Ovary (tissue), 9 donors: ENCODE results near the gene EGF. TPM values are rescaled to one million over a fixed set of nuclear protein-coding genes. Genes with fewer than 3 reads are reported as not detected.

Source experiments
- DNase-seq, 5 donors: peaks; one replicate each; pipeline ENCODE4 v3.0.0-alpha.2; 2019 to 2020
- H3K27ac ChIP-seq, 2 donors: fragments of 200-600 bp; one replicate each; pipeline versions ENCODE4 v1.5.1 to v1.8.0; 2019 to 2022
- H3K27me3 ChIP-seq: fragments of 200-600 bp; one replicate; pipeline ENCODE4 v1.8.0; 2022
- H3K36me3 ChIP-seq: fragments of 200-600 bp; sonication (generic); one replicate; pipeline ENCODE4 v1.5.1; 2019
- H3K4me1 ChIP-seq: one replicate; pipeline ENCODE4 v1.8.1; 2013; ENCODE audit warnings: mild to moderate bottlenecking, moderate library complexity; ENCODE audit not compliant: insufficient read depth
- H3K4me3 ChIP-seq: fragments of 200-600 bp; sonication (generic); one replicate; pipeline ENCODE4 v1.5.1; 2017
- H3K9me3 ChIP-seq, 2 donors: fragments of 200-600 bp in 1 of 2; sonication (generic) in 1 of 2; one replicate each; pipeline versions ENCODE4 v1.5.1 to v1.8.1; 2013 to 2019; ENCODE audit warnings: mild to moderate bottlenecking in 1 of 2, moderate library complexity in 1 of 2
- CTCF ChIP-seq, 3 donors: fragments of 450-650 bp in 2 of 3; fragments of 200-600 bp in 1 of 3; IDR thresholded peaks; one replicate each; pipeline versions ENCODE4 v1.5.1 to v1.8.0; 2016 to 2022; ENCODE audit warnings: antibody characterized with exemption in 3 of 3, mild to moderate bottlenecking in 1 of 3
- EP300 ChIP-seq: sonication (generic); formaldehyde crosslinking; IDR thresholded peaks from one replicate; pipeline ENCODE4 v1.6.1; 2017; ENCODE audit warnings: antibody characterized with exemption
- POLR2A ChIP-seq: fragments of 450-650 bp; IDR thresholded peaks from one replicate; pipeline ENCODE4 v1.6.1; 2017; ENCODE audit warnings: antibody characterized with exemption, mild to moderate bottlenecking, moderate library complexity
- WGBS, 3 donors: extraction: QIAGEN DNeasy Blood & Tissue Kit in 1 of 3; methylation state at CpG; one replicate each; pipeline versions ENCODE4 v1.1.5 to v1.1.7; 2013 to 2017; 5-methylcytosine and 5-hydroxymethylcytosine counted together
- intact Hi-C, 4 donors: fragments of 100-400 bp; cut with DNase I; formaldehyde crosslinking; loops; one replicate each; pipeline versions ENCODE4 v1.11.0 to v1.15.1; 2022 to 2023
- polyA plus RNA-seq, 2 donors: library from polyadenylated mRNA; stranded (reverse); fragments of 200-250 nt in 1 of 2; fragments of 350-450 nt in 1 of 2; fragmentation: Illumina TruSeq in 1 of 2; extraction: RNeasy Lipid Tissue Mini Kit (QIAGEN cat#74804) in 1 of 2; gene quantifications; one replicate each; pipeline ENCODE4 v1.2.3, GENCODE V29; 2013 to 2014
- total RNA-seq, 7 donors: library from RNA; depleted of rRNA in 2 of 7; stranded (reverse); fragments of >200 nt in 2 of 7; fragmentation: NEBNext Ultra II Directional in 3 of 7; extraction: Animal tissue kit (Norgen Biotek cat#: 25700) in 3 of 7; gene quantifications; one replicate each; pipeline versions ENCODE4 v1.1.0 to v1.2.4, GENCODE V29; 2016 to 2023
- donor health status: DM: no; HTN: no; CAD: no; lungs with moderate emphysema.
- donor health status: DM: no; HTN: no; CAD: no.
- donor health status: Bipolar disorder and iron deficiency.
- donor health status: DM: yes; HTN: yes; CAD: no.
- donor health status: DM: no; HTN: no; CAD: no.
- donor health status: DM: yes; HTN: yes; CAD: no.

EGF gene
- total and polyA plus RNA-seq, 9 donors, result 0.12 to 0.87 (median 0.30) TPM; not detected in 4

DNA sequence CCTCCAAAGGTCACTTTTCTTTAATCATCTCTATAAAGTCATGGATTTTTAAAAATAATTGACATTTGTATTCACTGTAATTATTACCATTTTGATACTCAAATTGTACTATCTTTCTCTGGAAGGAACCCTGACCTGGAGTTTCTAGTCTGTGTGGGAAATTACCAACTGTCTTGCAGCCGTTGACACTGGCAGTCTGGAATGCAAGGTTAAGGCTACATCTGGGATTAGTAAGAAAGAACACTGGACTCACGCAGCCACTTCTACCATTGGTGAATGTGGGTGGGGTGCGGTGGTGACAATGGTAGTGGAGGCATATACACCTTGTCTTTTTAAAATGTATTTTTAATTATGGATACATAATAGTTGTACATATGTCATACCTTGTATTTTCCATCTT, 40.9 kb downstream of the EGF start:
- TF ChIP-seq POLR2A, result no peak
- no peak for TF ChIP-seq CTCF (IDR thresholded peaks at IDR 0.05)
- no peak for TF ChIP-seq EP300
- H3K27ac ChIP-seq, result no peak overlapping the region
- no peak overlapping the region for H3K4me3 ChIP-seq
- no peaks in the 10 kb centered on the region for H3K4me1 ChIP-seq
- H3K27me3 ChIP-seq, result no peaks in the 10 kb centered on the region
- 71 to 73% (median 71%) methylated on average over 3 of the region's 3 CpGs for WGBS, 3 donors
- no peaks in the 10 kb centered on the region for H3K36me3 ChIP-seq
- no peaks in the 10 kb centered on the region for H3K9me3 ChIP-seq
- no peak for DNase-seq
- intact Hi-C loops, result no loop called here

DNA sequence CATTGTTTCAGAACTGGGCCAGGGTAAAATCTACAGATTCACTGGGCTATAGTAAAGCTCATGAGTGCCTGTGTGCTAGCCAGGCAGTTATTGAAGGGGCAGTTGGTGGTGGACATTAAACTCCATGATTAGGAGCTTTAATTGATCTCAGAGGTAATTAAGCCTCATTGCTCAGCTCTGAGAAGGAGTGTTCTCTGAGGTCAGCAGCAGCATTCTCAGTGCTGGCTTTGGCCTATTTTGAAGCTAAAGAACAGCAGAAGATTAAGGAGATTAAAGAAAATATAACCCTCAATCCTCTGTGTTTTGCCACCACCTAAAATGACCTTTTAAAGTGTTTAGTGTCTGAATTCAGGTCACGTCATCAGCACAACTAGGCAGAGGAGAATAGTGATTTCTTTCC, 42.5 kb downstream of the EGF start:
- no peaks in the 10 kb centered on the region for H3K27me3 ChIP-seq
- TF ChIP-seq POLR2A (no peak), EP300 (no peak), CTCF (IDR thresholded peaks at IDR 0.05) (no peak)
- 92 to 100% (median 94%) methylated on average over 1 of the region's 1 CpG for WGBS, 3 donors
- intact Hi-C loops, result no loop called here
- no peak overlapping the region for H3K4me3 ChIP-seq
- no peaks in the 10 kb centered on the region for H3K36me3 ChIP-seq
- H3K4me1 ChIP-seq, result no peaks in the 10 kb centered on the region
- DNase-seq, result no peak
- no peaks in the 10 kb centered on the region for H3K9me3 ChIP-seq
- no peak overlapping the region for H3K27ac ChIP-seq

DNA sequence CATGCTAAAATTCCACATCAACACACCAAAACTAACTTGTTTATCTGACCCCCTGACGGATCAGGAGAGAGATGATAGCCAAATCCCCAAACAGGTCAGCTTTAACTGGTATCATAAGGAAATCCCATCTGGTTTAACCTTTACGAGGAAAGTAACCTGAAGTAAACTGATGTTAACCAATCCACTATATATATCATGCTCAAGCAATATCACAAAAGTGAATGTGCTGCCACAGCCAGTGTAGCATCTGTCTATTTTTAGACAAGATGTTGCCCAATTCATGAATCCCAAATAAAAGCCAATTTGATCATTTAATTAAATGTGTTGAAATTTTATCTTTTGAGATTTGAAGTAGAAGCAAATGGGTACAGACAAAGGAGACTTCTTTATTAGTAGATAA, 44.5 kb downstream of the EGF start:
- Histone ChIP-seq H3K36me3 (no peaks in the 10 kb centered on the region), H3K27me3 (no peaks in the 10 kb centered on the region), H3K27ac (no peak overlapping the region), H3K9me3 (no peaks in the 10 kb centered on the region), H3K4me3 (no peak overlapping the region), H3K4me1 (no peaks in the 10 kb centered on the region)
- 89 to 98% (median 93%) methylated on average over 2 of the region's 2 CpGs for WGBS, 3 donors
- intact Hi-C loops, result no loop called here
- TF ChIP-seq CTCF (IDR thresholded peaks at IDR 0.05) (no peak), EP300 (no peak), POLR2A (no peak)
- DNase-seq, result no peak

GRCh38 chr4:109959195-109959594, 46.5 kb downstream of the EGF start:
- H3K4me1 ChIP-seq, result no peaks in the 10 kb centered on the region
- H3K36me3 ChIP-seq, result no peaks in the 10 kb centered on the region
- TF ChIP-seq CTCF (IDR thresholded peaks at IDR 0.05) (no peak), EP300 (no peak), POLR2A (no peak)
- no peak overlapping the region for H3K27ac ChIP-seq
- intact Hi-C loops, result no loop called here
- no peaks in the 10 kb centered on the region for H3K27me3 ChIP-seq
- WGBS, 3 donors, result 79 to 84% (median 81%) methylated on average over 8 of the region's 8 CpGs
- H3K4me3 ChIP-seq, result no peak overlapping the region
- DNase-seq, result no peak
- no peaks in the 10 kb centered on the region for H3K9me3 ChIP-seq

- no peak overlapping the region for H3K4me3 ChIP-seq
- no peaks in the 10 kb centered on the region for H3K4me1 ChIP-seq
- H3K9me3 ChIP-seq, result no peaks in the 10 kb centered on the region
- H3K27me3 ChIP-seq, result no peaks in the 10 kb centered on the region
- intact Hi-C loops, result no loop called here
- DNase-seq, result no peak
- H3K27ac ChIP-seq, result no peak overlapping the region
- no peaks in the 10 kb centered on the region for H3K36me3 ChIP-seq
- TF ChIP-seq EP300 (no peak), POLR2A (no peak), CTCF (IDR thresholded peaks at IDR 0.05) (no peak)
Measured at GRCh38 chr4:109962401-109962800, 49.7 kb downstream of the EGF start.
